ENCODE results near the gene NBEAL2.

NBEAL2 gene

DNA sequence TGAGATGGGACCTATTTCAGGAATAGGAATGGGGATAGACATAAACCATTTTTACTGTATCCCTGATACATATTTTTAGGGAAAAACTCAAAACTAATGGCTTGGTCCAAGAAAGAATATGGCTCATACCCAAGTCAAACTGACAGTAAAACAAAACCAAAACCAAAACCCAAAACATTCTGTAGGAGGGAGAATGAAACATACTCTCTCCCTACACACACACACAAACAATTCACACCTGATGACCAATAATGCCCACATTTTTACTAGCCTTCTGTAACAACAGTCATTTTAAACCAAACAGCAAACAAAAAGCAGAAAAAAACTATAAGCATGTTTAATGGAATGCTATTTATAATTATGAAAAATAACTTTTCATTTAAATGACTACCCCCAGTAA is 74.9 kb downstream of the NBEAL2 start:
- DNase-seq: no peak

DNA sequence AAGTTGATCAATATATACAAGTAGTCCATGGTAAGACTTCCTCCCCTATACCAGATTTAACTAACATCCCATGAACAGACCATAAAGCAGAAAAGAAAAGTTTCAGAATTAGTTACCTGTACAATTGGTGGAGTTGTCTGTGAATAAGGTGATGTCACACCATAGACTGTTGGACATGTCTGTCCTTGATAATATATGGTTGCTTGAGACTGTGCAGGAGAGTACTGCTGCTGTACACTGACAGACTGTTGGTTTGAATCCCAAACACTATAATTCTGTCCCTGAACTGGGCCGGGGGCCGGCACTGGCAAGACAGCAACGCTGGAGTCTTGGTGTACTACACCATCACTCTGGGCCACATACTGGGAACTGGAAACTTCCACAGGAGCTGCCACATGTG is 77.2 kb downstream of the NBEAL2 start:
- no peak for DNase-seq

DNA sequence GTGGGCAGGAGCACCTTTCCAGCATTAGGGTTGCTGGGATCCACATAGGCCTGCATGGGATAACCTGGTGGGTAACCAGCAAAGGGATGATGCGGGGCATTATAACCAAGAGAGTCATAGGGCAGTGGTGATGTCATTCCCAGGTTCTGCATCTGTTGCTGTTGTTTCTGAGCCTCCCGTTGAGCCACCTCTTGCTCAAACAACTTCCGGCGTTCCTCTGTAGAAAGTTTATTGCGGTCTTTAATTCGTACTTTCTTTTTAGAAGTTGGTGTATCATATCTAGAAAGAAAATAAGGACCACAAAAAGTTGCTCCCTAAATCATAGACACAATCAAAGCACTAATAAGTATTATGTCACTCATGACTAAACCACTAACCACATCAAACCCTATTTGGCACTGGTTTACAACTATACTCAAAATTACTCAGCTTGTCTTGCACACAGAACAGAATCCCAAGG is 77.8 kb downstream of the NBEAL2 start:
- DNase-seq: peak; percentile 60

All from effector CD4-positive, alpha-beta T cell (primary cell).